ENCODE measurements around the gene YPEL1. TPM values are rescaled to one million over a fixed set of nuclear protein-coding genes. Genes with fewer than 3 reads are reported as not detected.

YPEL1 gene
- total RNA-seq, 4 donors from 2014 or later = 0.53 to 8.5 (median 3.0) TPM

DNA sequence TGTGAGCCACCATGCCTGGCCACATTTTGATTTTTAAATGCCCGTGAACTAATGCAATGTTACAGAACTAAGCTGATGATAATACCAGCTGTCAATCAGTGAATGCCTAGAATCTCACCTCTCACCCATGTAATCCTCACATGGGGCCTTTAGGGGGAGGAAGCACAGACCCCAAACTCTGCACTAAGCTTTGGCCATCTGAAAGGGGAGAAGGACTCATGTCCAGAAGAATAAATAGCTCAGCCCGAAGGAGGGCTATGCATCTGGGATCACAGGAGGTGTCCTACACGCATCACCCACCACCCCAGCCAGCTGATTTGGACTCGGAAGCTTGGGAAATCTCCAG is 36.0 kb upstream of the YPEL1 start:
- DNase-seq = no peak
- Histone ChIP-seq H3K36me3 (peaks cover 11 to 88% (median 41%) of the 10 kb centered on the region in 3 donors), H3K4me1 (peaks cover 0 to 5% (median 0%) of the 10 kb centered on the region in 3 donors), H3K9me3 (no peaks in the 10 kb centered on the region), H3K27me3 (no peaks in the 10 kb centered on the region), H3K27ac (no peak overlapping the region), H3K4me3 (no peak overlapping the region)
- intact Hi-C loops (cut with DNase I) = no loop called here
- 91 to 96% methylated on average over 1 to 4 of the region's 4 CpGs for WGBS, 2 donors
- no peak for TF ChIP-seq POLR2A (IDR thresholded peaks at IDR 0.05)
- TF ChIP-seq, protein P1, sequence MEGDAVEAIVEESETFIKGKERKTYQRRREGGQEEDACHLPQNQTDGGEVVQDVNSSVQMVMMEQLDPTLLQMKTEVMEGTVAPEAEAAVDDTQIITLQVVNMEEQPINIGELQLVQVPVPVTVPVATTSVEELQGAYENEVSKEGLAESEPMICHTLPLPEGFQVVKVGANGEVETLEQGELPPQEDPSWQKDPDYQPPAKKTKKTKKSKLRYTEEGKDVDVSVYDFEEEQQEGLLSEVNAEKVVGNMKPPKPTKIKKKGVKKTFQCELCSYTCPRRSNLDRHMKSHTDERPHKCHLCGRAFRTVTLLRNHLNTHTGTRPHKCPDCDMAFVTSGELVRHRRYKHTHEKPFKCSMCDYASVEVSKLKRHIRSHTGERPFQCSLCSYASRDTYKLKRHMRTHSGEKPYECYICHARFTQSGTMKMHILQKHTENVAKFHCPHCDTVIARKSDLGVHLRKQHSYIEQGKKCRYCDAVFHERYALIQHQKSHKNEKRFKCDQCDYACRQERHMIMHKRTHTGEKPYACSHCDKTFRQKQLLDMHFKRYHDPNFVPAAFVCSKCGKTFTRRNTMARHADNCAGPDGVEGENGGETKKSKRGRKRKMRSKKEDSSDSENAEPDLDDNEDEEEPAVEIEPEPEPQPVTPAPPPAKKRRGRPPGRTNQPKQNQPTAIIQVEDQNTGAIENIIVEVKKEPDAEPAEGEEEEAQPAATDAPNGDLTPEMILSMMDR (IDR thresholded peaks at IDR 0.05) = no peak

DNA sequence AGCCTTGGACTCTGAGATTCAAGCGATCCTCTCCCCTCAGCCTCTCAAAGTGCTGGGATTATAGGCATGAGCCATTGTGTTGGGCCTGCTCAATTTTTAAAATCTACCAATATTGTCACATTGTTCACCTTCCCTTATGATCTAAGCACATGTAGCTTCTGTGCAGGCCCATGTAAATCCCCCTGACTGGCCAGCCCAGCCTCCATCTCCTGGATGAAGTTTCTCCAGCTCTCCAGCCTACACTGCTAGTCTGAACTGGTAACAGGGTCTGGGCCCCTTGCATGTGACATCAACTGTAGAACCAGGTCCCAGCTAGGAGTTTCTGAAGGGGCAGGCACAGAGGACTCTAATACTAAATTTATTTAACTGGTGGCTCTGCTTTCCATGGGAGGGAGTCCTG is 32.8 kb upstream of the YPEL1 start:
- peaks cover 0 to under 1% (median 0%) of the 10 kb centered on the region in 3 donors for H3K4me1 ChIP-seq
- WGBS, 2 donors = 50 to 100% methylated on average over 1 of the region's 1 CpG
- DNase-seq = no peak
- no peaks in the 10 kb centered on the region for H3K9me3 ChIP-seq
- TF ChIP-seq, protein P1 (IDR thresholded peaks at IDR 0.05) = no peak
- no peak for TF ChIP-seq POLR2A (IDR thresholded peaks at IDR 0.05)
- H3K4me3 ChIP-seq = no peak overlapping the region
- no peaks in the 10 kb centered on the region for H3K27me3 ChIP-seq
- peaks cover 21 to 98% (median 50%) of the 10 kb centered on the region in 3 donors for H3K36me3 ChIP-seq
- intact Hi-C loops (cut with DNase I) = no loop called here
- H3K27ac ChIP-seq = no peak overlapping the region

DNA sequence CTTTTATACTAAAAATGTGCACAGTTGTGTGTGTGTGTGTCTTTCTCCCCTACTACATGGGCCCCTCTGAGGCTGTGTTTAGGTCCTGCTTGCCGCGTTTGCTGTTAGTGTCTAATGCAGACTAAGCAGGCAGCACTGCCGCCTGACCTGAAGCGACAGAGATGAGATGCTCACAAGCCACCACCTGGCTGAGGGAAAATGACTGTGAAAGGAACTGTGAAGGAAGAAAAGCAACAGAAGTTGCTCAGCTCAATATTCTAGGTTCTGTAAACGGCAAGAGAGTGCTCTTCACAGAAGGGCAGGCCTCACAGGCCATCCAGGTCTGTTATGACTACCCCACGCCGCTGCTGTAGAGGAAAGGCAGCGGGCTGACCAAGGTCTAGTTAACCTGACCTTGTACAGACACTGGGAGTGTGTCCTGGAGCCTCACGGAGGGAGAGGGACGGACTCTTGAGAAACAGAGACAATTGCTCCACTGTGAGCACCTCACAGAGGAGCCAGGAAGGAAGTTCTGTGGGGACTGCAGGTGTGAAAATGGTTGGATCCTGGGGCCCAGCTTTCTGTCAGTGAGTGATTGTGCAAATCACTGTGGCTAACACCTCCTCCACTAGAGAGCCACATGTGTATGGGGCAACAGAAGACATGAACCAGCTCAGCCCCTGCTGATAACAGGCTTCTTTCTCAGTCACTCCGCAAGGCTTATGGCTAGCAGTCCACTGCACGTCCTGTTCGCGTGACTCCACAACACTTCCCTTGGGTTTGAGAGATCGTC is 31.3 kb upstream of the YPEL1 start:
- peaks cover 14 to 100% (median 43%) of the 10 kb centered on the region in 3 donors for H3K36me3 ChIP-seq
- TF ChIP-seq, protein P1 (IDR thresholded peaks at IDR 0.05) = no peak
- TF ChIP-seq POLR2A (IDR thresholded peaks at IDR 0.05) = no peak
- no peaks in the 10 kb centered on the region for H3K9me3 ChIP-seq
- no peaks in the 10 kb centered on the region for H3K27me3 ChIP-seq
- no peak overlapping the region for H3K4me3 ChIP-seq
- H3K4me1 ChIP-seq = peaks cover 0 to 7% (median 0%) of the 10 kb centered on the region in 3 donors
- peak overlapping the region in 1 of 4 donors; percentile 3 for H3K27ac ChIP-seq
- 84 to 92% methylated on average over 13 to 14 of the region's 15 CpGs for WGBS, 2 donors
- DNase-seq = no peak
- intact Hi-C loops (cut with DNase I) = no loop called here

DNA sequence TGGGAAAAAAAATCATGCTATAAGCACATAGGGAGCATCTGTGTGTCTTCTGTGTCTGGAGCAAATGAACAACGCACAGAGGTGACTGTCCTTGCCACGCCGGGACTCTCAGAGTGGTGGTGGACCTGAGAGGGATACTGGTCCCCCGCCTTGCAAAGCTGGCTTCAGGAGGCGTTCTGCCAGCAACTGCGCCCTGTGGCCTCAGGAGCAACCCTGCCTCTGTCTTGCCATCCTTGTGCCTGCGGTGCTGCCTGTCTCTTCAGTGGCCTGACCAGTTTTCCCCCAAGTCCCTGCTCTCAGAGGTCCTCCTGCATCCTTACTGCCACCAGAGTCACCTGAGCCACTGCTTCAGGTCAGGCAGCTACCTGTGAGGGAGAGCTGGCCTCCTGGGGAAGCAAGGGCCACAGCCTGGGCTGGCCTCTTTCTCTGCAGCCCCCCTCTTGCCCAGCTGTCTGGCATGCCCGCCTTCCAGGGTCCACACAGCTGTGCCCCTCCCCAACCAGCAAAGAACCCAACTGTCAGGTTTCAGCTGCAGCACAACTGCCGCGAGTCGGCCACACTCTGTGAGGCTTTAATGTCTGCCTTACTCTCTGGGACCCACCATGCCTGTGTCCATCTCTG is 30.4 kb upstream of the YPEL1 start:
- no peak for DNase-seq
- Histone ChIP-seq H3K4me1 (peaks cover 0 to 7% (median 0%) of the 10 kb centered on the region in 3 donors), H3K9me3 (no peaks in the 10 kb centered on the region), H3K4me3 (no peak overlapping the region), H3K36me3 (peaks cover 10 to 100% (median 34%) of the 10 kb centered on the region in 3 donors), H3K27ac (peak overlapping the region in 2 of 4 donors; percentile 0 to 3), H3K27me3 (no peaks in the 10 kb centered on the region)
- TF ChIP-seq POLR2A (IDR thresholded peaks at IDR 0.05) = no peak
- intact Hi-C loops (cut with DNase I) = no loop called here
- WGBS, 2 donors = 92 to 96% methylated on average over 7 to 9 of the region's 11 CpGs

DNA sequence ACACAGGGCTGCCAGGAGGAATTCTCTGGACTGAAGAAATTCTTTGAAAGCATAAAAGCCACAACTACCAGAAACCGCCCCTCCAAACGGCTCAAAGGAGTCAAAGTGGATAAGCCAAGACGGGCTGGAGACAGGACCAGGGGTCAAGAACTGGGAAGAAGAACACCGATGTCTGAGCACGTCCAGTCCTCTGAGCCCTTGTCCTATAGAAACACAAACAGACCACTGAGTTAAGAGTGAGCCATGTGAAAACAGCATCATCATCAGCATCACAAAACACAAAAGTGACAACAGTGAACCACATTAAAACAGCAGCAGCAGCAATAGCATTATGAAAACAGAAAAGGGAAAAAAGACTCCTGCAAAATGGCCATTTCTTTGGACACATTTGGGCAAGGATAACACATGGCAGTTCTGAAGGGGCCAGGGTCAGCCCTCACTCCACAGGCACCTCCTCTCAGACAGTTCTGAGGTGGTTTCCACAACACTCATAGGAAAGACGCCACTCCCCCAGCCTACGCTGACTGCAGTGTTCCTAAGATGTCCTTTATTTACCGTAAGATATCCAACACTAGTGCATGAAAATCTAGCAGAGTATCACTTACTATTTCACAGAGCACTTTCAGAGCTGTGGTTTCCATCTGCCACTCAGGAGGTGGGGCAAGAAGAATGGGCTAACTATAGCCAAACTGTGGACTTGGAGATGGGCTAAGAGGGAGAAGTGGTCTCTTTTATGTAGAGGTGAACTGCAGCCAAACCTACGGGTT is 28.6 kb upstream of the YPEL1 start:
- DNase-seq = no peak
- Histone ChIP-seq H3K27ac (peak overlapping the region in 1 of 4 donors; percentile 3), H3K36me3 (peaks cover 10 to 98% (median 24%) of the 10 kb centered on the region in 3 donors), H3K4me1 (peaks cover 0 to 8% (median 0%) of the 10 kb centered on the region in 3 donors), H3K9me3 (no peaks in the 10 kb centered on the region), H3K4me3 (no peak overlapping the region), H3K27me3 (no peaks in the 10 kb centered on the region)
- TF ChIP-seq, protein P1 (IDR thresholded peaks at IDR 0.05) = no peak
- 75 to 78% methylated on average over 9 of the region's 9 CpGs for WGBS, 2 donors
- intact Hi-C loops (cut with DNase I) = no loop called here

All from esophagus squamous epithelium (tissue), 5 donors.